Measurements from ENCODE around the gene ARHGAP31. TPM values are rescaled to one million over a fixed set of nuclear protein-coding genes. Genes with fewer than 3 reads are reported as not detected.
"Not testable (repeated sequence)": the region's sequence is repeated elsewhere in the genome, so short reads cannot be mapped to it uniquely, and the experiment has no call there.

The ARHGAP31 gene
- total RNA-seq, 2 experiments from 2014 or later = 9.2 to 9.6 TPM

- intact Hi-C loops (cut with DNase I, micrococcal nuclease) = no loop called here
- Mint-ChIP-seq H3K9me3 (ENCODE audit: low read depth) (no peaks in the 10 kb centered on the region), H3K36me3 (ENCODE audit: low read depth) (peaks cover 21% of the 10 kb centered on the region), H3K27ac (no peak overlapping the region), H3K27me3 (no peaks in the 10 kb centered on the region), H3K4me3 (no peak overlapping the region), H3K4me1 (peaks cover 21% of the 10 kb centered on the region)
- CTCF ChIA-PET = interaction anchor here (0.6 to 1.2 kb wide), 2 partner anchors 14 to 650 kb away, joined by 3 to 5 read pairs; no protein-coding TSS in a partner anchor
- POLR2A ChIA-PET = interaction anchor here (0.6 kb wide), 1 partner anchor 15 kb away, joined by 4 read pairs; no protein-coding TSS in a partner anchor
- no peak for ATAC-seq
- DNase-seq = no peak
Measured at GRCh38 chr3:119308355-119308754, 14.2 kb downstream of the ARHGAP31 start.

DNA sequence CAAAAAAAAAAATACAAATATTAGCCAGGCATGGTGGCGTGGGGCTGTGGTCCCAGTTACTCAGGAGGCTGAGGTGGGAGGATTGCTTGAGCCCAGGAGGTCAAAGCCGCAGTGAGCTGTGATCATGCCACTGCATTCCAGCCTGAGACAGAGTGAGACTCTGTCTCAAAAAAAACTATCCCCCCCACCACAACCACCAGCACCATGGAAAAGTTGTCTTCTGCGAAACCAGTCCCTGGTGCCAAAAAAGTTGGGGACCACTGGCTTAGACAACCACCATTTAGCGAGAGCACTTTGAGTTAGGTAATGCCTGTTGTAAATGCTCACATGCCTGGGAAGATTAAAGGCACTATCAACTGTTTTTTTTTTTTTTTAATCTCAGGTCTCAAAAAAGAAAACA, 15.4 kb downstream of the ARHGAP31 start:
- H3K4me3 Mint-ChIP-seq = no peak overlapping the region
- no peak overlapping the region for H3K27ac Mint-ChIP-seq
- CTCF ChIA-PET = no interaction called here
- intact Hi-C loops (cut with DNase I, micrococcal nuclease) = no loop called here
- no peak for DNase-seq
- POLR2A ChIA-PET = no interaction called here
- H3K36me3 Mint-ChIP-seq (ENCODE audit: low read depth) = peaks cover 25% of the 10 kb centered on the region
- H3K4me1 Mint-ChIP-seq = peaks cover 23% of the 10 kb centered on the region
- ATAC-seq = no peak
- H3K27me3 Mint-ChIP-seq = no peaks in the 10 kb centered on the region
- no peaks in the 10 kb centered on the region for H3K9me3 Mint-ChIP-seq (ENCODE audit: low read depth)

DNA sequence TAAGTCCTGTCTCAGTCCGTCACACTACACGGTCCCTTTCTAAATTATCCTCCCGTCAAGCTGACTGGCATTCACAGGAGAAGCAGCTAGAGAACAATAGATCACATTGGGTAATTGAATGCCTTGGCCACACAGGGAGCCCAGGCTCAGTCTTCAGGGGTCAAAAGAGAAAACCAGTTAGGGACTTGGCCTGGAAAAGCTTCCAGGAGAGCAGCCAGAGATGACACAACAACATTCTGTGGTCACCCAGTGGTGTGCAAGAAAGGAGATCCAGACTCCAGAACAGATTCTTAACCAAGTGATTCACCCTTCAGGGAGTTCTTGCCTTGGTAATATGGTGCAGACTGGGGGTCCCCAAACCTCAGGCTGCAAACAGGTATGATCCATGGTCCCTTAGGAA, 15.9 kb downstream of the ARHGAP31 start:
- DNase-seq = no peak
- ChIA-PET CTCF (no interaction called here), POLR2A (no interaction called here)
- Mint-ChIP-seq H3K27me3 (no peaks in the 10 kb centered on the region), H3K4me1 (peaks cover 23% of the 10 kb centered on the region), H3K4me3 (no peak overlapping the region), H3K9me3 (ENCODE audit: low read depth) (no peaks in the 10 kb centered on the region), H3K27ac (no peak overlapping the region), H3K36me3 (ENCODE audit: low read depth) (peaks cover 25% of the 10 kb centered on the region)
- intact Hi-C loops (cut with DNase I, micrococcal nuclease) = loop anchor here in 1 of 2 experiments (1.0 kb wide), 1 partner anchor 12 kb away; no protein-coding TSS in a partner anchor
- ATAC-seq = no peak

GRCh38 chr3:119311081-119311925, 17.1 kb downstream of the ARHGAP31 start:
- Mint-ChIP-seq H3K9me3 (ENCODE audit: low read depth) (no peaks in the 10 kb centered on the region), H3K27me3 (no peaks in the 10 kb centered on the region), H3K36me3 (ENCODE audit: low read depth) (peaks cover 25% of the 10 kb centered on the region), H3K27ac (peak overlapping the region; percentile 43), H3K4me3 (no peak overlapping the region), H3K4me1 (peaks cover 23% of the 10 kb centered on the region)
- CTCF ChIA-PET = interaction anchor here (1.6 kb wide), 1 partner anchor 9 kb away, joined by 3 read pairs; no protein-coding TSS in a partner anchor
- POLR2A ChIA-PET = no interaction called here
- DNase-seq (no peak), ATAC-seq (peak; percentile 55)
- intact Hi-C loops (cut with DNase I, micrococcal nuclease) = no loop called here

DNA sequence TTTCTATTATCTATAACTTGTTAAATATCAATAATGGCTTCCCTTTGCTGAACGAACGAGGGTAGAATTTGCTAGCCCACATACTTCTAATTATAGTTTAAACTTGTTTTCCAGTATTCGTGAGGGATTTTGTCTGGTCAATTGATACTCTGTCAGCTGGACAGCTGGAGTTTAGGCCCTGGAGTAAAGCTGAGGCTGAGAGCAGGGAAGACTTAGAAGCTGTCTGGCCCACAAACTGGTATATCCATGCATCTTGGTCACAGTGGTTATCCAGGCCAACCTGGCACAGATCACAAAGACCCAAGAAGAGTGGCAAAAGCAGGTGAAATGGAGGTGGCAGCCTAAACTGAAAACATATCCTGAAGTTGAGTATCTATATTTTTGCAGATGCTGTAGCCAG, 19.3 kb downstream of the ARHGAP31 start:
- Mint-ChIP-seq H3K36me3 (ENCODE audit: low read depth) (peaks cover 17% of the 10 kb centered on the region), H3K4me3 (no peak overlapping the region), H3K27ac (no peak overlapping the region), H3K27me3 (no peaks in the 10 kb centered on the region), H3K9me3 (ENCODE audit: low read depth) (no peaks in the 10 kb centered on the region), H3K4me1 (peaks cover 23% of the 10 kb centered on the region)
- DNase-seq (no peak), ATAC-seq (no peak)
- POLR2A ChIA-PET = no interaction called here
- intact Hi-C loops (cut with DNase I, micrococcal nuclease) = no loop called here
- CTCF ChIA-PET = no interaction called here

- intact Hi-C loops (cut with DNase I, micrococcal nuclease) = no loop called here
- POLR2A ChIA-PET = no interaction called here
- CTCF ChIA-PET = no interaction called here
Measured at GRCh38 chr3:119314821-119315220, 20.6 kb downstream of the ARHGAP31 start.

DNA sequence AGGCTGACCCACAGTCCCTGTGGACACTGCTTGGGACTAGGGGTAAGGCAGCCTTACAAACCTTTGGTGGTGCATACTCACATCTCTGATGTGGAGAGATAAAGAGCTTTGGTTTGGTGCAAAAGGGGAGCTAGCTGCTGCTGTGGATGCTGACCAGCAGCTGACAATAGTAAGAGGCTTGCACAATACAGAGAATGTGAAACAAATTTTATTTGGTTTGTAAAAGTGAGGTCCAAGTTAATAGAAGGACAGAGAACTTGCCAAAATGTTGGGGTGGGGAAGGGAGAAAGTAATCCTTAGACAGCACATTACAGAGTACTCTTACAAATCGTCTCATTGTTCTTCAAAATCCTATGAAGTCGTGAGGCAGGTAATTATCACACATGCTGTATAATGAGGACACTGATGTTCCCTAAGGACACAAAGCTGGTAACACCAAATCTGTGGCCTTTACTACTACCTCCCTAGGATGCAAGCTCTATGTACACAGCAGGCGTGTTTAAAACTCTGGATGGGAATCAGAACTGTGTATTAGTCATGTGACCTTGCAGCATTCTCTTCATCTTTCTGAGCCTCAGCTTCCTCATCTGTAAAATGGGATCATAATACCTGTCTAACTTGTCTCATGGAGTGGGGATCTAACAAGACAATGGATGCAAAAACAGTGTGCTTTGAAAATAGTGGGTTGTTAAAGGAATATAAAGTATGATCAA, 21.6 kb downstream of the ARHGAP31 start:
- intact Hi-C loops (cut with DNase I, micrococcal nuclease) = no loop called here
- Mint-ChIP-seq H3K27ac (no peak overlapping the region), H3K4me1 (peaks cover 34% of the 10 kb centered on the region), H3K27me3 (no peaks in the 10 kb centered on the region), H3K4me3 (no peak overlapping the region), H3K36me3 (ENCODE audit: low read depth) (peaks cover 17% of the 10 kb centered on the region), H3K9me3 (ENCODE audit: low read depth) (no peaks in the 10 kb centered on the region)
- CTCF ChIA-PET = interaction anchor here (0.5 to 1.0 kb wide), 4 partner anchors 9 to 41 kb away, joined by 3 to 4 read pairs (median 4); no protein-coding TSS in a partner anchor
- DNase-seq (no peak), ATAC-seq (no peak)
- POLR2A ChIA-PET = no interaction called here

More at GRCh38 chr3:119314821-119315220, 20.6 kb downstream of the ARHGAP31 start:
- Mint-ChIP-seq H3K4me1 (peaks cover 29% of the 10 kb centered on the region), H3K36me3 (ENCODE audit: low read depth) (peaks cover 17% of the 10 kb centered on the region), H3K9me3 (ENCODE audit: low read depth) (no peaks in the 10 kb centered on the region), H3K4me3 (no peak overlapping the region), H3K27ac (no peak overlapping the region), H3K27me3 (no peaks in the 10 kb centered on the region)
- ATAC-seq (no peak), DNase-seq (no peak)

DNA sequence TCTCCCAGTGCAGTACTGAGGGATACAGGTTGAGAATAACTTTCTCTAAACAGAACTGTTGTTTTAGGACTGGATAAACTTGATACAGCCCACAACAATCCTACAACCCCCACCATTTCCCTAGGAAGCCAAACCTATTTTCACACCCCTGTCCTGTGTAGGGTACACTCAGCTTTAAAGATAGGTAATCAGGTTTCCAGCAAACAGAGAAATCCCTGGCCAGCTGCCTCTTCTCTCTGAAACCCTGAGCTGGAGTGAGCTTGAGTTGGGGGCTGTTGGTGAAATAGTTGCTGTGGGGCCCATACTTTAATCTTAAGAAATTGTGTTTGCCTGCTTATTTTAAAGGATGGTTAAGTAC, 22.1 kb downstream of the ARHGAP31 start:
- CTCF ChIA-PET = interaction anchor here (1.0 to 2.1 kb wide), 4 partner anchors 10 to 22 kb away, joined by 3 to 4 read pairs (median 4); partner anchors contain the start of gene ARHGAP31
- Mint-ChIP-seq H3K9me3 (ENCODE audit: low read depth) (no peaks in the 10 kb centered on the region), H3K4me3 (no peak overlapping the region), H3K36me3 (ENCODE audit: low read depth) (peaks cover 19% of the 10 kb centered on the region), H3K27me3 (no peaks in the 10 kb centered on the region), H3K4me1 (peaks cover 32% of the 10 kb centered on the region), H3K27ac (no peak overlapping the region)
- POLR2A ChIA-PET = no interaction called here
- intact Hi-C loops (cut with DNase I, micrococcal nuclease) = no loop called here
- ATAC-seq (no peak), DNase-seq (no peak)

DNA sequence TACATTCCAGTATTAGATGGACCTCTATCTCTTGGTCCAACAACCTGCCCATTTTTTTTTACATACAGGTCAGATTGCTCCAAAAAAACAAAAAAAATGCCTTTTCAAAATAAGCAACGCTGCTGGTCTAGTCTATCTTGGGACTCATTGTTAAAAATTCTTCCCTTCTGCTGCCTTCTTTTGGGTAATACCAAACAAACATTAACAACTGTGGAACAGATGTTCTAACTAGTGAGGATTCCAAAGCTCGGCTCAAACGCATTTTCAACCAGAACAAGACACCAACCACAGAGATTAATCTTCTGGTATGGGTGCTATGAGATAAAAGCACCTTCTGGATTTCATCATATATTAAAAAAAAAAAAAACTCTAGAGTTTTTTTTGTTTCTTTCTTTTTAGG, 24.7 kb downstream of the ARHGAP31 start:
- Mint-ChIP-seq H3K36me3 (ENCODE audit: low read depth) (peaks cover 10% of the 10 kb centered on the region), H3K9me3 (ENCODE audit: low read depth) (no peaks in the 10 kb centered on the region), H3K4me1 (peaks cover 31% of the 10 kb centered on the region), H3K27me3 (no peaks in the 10 kb centered on the region), H3K4me3 (no peak overlapping the region), H3K27ac (no peak overlapping the region)
- ChIA-PET POLR2A (interaction anchor here (0.7 kb wide), 1 partner anchor 9 kb away, joined by 7 read pairs; no protein-coding TSS in a partner anchor), CTCF (interaction anchor here (0.6 to 1.4 kb wide), 2 partner anchors 33 to 185 kb away, joined by 3 read pairs; no protein-coding TSS in a partner anchor)
- DNase-seq = no peak
- intact Hi-C loops (cut with DNase I, micrococcal nuclease) = no loop called here
- no peak for ATAC-seq

- Mint-ChIP-seq H3K36me3 (ENCODE audit: low read depth) (peaks cover 7% of the 10 kb centered on the region), H3K27me3 (no peaks in the 10 kb centered on the region), H3K27ac (no peak overlapping the region), H3K4me3 (no peak overlapping the region), H3K4me1 (peaks cover 34% of the 10 kb centered on the region), H3K9me3 (ENCODE audit: low read depth) (no peaks in the 10 kb centered on the region)
- no peak for DNase-seq
- CTCF ChIA-PET = interaction anchor here (0.6 to 1.4 kb wide), 2 partner anchors 33 to 185 kb away, joined by 3 read pairs; no protein-coding TSS in a partner anchor
- ATAC-seq = no peak
- POLR2A ChIA-PET = no interaction called here
- intact Hi-C loops (cut with DNase I, micrococcal nuclease) = no loop called here
Measured at GRCh38 chr3:119319311-119319710, 25.1 kb downstream of the ARHGAP31 start.

- Mint-ChIP-seq H3K27ac (peak overlapping the region; percentile 1), H3K4me1 (peaks cover 43% of the 10 kb centered on the region), H3K4me3 (peak overlapping the region; percentile 15)
- CTCF ChIA-PET; DNase-seq; H3K9me3 Mint-ChIP-seq (ENCODE audit: low read depth); H3K36me3 Mint-ChIP-seq (ENCODE audit: low read depth); H3K27me3 Mint-ChIP-seq; ATAC-seq; POLR2A ChIA-PET: not testable (repeated sequence)
- intact Hi-C loops (cut with DNase I, micrococcal nuclease) = loop anchor here (10.0 kb wide), 2 partner anchors 774 to 1024 kb away; partner anchors contain the start of genes GSK3B (in 1 of the 2) and LRRC58 (in 1 of the 2)
Measured at GRCh38 chr3:119320785-119321184, 26.6 kb downstream of the ARHGAP31 start.
